Adipocyte (in vitro differentiated cells): ENCODE data around the gene SH3RF3.

Experiments
- DNase-seq: peaks from one replicate; pipeline ENCODE4 v3.0.0-alpha.2; 2015; ENCODE audit warnings: low read depth
- H3K27me3 ChIP-seq: replicated peaks from 2 replicates; pipeline ENCODE4 v1.7.0; 2013; ENCODE audit warnings: mild to moderate bottlenecking, low read length, moderate library complexity; ENCODE audit not compliant: control insufficient read depth, insufficient read depth
- H3K36me3 ChIP-seq: 2 replicates; pipeline ENCODE4 v1.7.0; 2013; ENCODE audit warnings: low read length, mild to moderate bottlenecking, moderate library complexity; ENCODE audit not compliant: control insufficient read depth, insufficient read depth, severe bottlenecking
- H3K4me1 ChIP-seq: 2 replicates; pipeline ENCODE4 v1.7.0; 2013; ENCODE audit warnings: mild to moderate bottlenecking, low read length, moderate library complexity; ENCODE audit not compliant: control insufficient read depth, insufficient read depth
- H3K4me3 ChIP-seq: 2 replicates; pipeline ENCODE4 v1.7.0; 2013; ENCODE audit warnings: mild to moderate bottlenecking, low read length, moderate library complexity
- H3K9ac ChIP-seq: 2 replicates; pipeline ENCODE4 v1.7.0; 2013; ENCODE audit warnings: mild to moderate bottlenecking, low read length, moderate library complexity
- H3K9me3 ChIP-seq: 2 replicates; pipeline ENCODE4 v1.7.0; 2013; ENCODE audit warnings: mild to moderate bottlenecking, low read length, moderate library complexity; ENCODE audit not compliant: control insufficient read depth

SH3RF3 gene

DNA sequence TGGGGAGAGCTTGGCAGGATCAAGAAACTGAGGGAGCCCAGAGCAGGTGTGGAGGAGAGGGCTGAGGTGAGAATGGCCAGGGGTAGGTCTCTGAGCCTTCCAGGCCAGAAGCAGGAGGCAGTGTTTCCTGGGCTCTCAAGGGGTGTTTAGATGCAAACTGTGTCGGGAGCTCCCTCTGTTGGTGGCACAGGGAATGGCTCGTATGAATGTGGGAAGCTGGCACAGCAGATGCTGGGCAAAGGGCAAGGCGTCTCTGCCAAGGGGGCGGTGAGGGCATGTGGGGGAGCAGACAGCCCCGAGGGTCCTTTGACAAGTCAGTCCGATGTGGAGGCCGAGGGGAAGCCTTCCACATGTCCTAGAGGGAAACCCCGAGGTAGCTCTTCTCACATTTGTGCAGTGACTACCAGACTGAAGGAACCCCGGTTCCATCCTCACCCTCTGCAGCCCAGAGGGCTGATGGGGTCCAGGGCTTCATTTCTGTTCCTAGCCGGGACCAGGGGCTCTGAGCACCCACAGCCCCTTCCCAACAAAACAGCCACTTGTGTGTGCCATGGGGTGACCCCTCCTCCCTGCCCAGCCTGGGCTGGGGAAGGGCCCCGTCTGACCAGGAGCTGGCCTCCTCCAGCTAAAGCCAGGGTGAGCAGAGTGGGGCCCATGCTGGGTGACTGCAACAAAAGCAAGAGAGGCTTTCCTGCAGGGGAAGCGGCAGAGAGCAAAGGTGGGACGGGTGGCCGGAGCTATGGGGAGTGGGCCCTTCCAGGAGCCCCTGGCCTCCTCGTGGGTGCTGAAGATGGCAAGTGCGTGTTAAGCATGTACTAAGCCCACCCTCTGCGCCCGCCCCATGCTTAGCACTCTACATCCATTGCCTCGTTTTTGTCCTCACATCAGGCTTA is 381.4 kb downstream of the SH3RF3 start:
- Histone ChIP-seq H3K4me1 (peaks cover 14% of the 10 kb centered on the region), H3K27me3 (peaks cover 8% of the 10 kb centered on the region), H3K4me3 (no peak overlapping the region), H3K36me3 (no peaks in the 10 kb centered on the region), H3K9ac (no peak overlapping the region), H3K9me3 (peaks cover 5% of the 10 kb centered on the region)
- DNase-seq = peak; percentile 87

DNA sequence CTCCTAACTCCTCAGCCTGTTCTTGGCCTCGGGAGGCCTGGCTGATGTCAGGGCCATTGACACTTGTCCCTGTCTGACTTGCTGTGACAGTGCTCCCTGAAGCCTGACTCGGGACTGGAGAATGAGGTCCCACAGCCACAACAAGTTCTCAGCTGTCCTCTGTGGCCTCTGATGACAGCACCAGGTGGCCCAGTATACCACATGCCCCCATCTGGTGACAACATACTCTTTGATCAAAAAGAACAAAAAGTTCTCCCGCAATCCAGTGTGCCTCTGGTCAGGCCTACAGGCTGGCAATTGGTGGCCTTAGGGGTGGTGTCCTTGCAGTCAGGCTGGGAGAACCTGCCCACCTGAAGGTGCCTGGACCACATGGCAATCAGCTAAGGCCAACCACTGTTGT is 382.2 kb downstream of the SH3RF3 start:
- Histone ChIP-seq H3K9me3 (peaks cover 5% of the 10 kb centered on the region), H3K4me3 (no peak overlapping the region), H3K36me3 (no peaks in the 10 kb centered on the region), H3K27me3 (peaks cover 8% of the 10 kb centered on the region), H3K4me1 (peaks cover 14% of the 10 kb centered on the region), H3K9ac (no peak overlapping the region)
- DNase-seq = no peak

DNA sequence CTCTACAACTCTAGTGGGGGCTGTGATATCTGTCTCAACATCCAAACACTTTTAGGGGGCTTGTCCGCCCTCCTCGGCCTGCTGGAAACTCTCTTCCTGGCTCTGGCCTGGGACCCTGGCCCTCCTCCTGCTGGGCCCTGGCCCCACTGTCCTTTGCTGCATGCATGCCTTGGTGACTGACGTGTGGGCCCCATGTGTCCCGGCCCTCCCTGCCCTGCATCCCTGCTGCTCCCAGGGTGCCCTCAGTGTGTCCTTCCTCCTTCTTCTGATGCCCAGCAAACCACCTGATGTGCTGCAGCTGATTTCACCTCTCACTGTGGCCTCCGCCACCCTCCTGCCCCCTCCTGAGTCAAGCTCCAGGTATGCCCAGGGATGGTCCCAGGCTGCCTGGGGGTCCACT is 383.1 kb downstream of the SH3RF3 start:
- peaks cover 5% of the 10 kb centered on the region for H3K9me3 ChIP-seq
- no peaks in the 10 kb centered on the region for H3K36me3 ChIP-seq
- peaks cover 7% of the 10 kb centered on the region for H3K27me3 ChIP-seq
- DNase-seq = no peak
- no peak overlapping the region for H3K9ac ChIP-seq
- H3K4me3 ChIP-seq = no peak overlapping the region
- peaks cover 14% of the 10 kb centered on the region for H3K4me1 ChIP-seq

DNA sequence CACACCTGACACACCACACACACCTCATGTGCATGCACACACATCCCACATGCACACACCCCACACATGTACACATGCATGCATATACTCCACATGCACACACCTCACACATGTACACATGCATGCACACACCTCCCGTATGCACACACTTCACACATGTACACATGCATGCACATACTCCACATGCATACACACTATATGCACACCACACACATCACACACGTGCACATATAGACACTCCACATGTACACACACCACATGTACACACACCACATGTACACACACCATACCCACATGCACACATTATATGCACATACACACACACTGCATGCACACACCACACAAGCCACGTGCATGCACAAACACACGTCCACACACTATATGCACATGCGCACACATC is 384.2 kb downstream of the SH3RF3 start:
- Histone ChIP-seq H3K27me3 (no peaks in the 10 kb centered on the region), H3K9me3 (peaks cover 5% of the 10 kb centered on the region), H3K4me1 (peaks cover 14% of the 10 kb centered on the region), H3K36me3 (no peaks in the 10 kb centered on the region), H3K9ac (no peak overlapping the region), H3K4me3 (no peak overlapping the region)
- DNase-seq = no peak

DNA sequence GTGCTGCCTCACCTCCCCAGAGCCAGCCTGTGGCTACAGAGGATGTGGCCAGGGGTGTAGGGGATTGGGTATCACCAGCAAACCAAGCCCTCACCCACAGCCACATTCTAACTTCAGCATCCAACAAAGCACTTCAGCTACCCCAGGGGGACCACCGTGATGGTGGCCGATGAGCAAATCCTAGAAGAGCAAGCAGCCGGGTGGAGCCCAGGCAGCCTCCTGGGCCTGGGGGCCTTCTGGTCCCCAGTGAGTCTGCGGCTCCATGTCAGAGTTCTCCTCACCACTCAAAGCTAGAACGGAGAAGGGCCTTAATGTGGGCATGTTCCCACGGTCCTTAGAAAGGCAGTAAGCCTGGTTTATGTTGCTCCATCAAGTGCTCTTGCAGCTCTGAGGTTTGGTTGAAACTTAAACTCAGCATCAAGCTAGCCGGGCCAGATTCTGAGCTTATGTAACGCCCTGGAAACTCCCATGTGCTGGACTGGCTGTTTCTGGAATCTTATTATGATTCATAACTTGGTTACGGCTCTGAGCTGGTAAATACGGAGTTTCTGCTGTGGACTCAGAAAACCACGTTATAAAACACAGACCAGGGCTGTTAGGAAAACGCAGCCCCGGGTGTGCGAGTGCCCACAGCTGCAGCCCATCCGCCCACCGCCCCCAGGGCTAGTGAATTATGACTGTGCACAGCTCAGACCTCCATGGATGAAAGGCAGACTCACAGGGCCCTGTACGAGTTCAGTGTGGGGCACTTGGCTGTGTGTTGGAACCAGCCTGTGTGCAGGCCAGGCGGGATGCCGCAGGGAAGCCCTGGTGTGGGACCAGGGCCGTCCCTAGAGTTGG is 385.0 kb downstream of the SH3RF3 start:
- Histone ChIP-seq H3K9ac (peak overlapping the region; percentile 61), H3K4me3 (peak overlapping the region; percentile 39), H3K9me3 (peaks cover 4% of the 10 kb centered on the region), H3K4me1 (peaks cover 14% of the 10 kb centered on the region), H3K36me3 (no peaks in the 10 kb centered on the region), H3K27me3 (no peaks in the 10 kb centered on the region)
- DNase-seq = peak; percentile 91

DNA sequence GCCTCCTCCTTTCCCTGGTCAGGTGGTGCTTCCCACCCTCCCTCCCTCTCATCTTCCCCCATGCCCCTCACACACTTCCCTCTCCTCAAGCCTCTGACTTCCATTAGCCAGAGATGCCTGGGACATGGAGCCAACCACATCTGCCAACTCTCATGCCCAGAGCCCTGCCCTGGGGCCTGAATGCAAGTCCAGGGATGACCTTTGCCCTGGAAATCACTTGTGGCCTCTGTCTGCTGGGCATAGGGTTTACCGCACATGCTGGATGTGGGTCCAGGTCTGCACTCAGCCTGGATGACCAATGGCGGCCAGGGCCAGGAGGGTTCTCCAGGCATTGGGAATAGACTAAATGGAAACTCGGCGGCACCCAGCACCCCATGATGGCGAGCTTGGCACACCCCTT is 385.9 kb downstream of the SH3RF3 start:
- Histone ChIP-seq H3K36me3 (no peaks in the 10 kb centered on the region), H3K27me3 (no peaks in the 10 kb centered on the region), H3K4me3 (no peak overlapping the region), H3K9me3 (no peaks in the 10 kb centered on the region), H3K4me1 (peaks cover 14% of the 10 kb centered on the region), H3K9ac (no peak overlapping the region)
- no peak for DNase-seq

DNA sequence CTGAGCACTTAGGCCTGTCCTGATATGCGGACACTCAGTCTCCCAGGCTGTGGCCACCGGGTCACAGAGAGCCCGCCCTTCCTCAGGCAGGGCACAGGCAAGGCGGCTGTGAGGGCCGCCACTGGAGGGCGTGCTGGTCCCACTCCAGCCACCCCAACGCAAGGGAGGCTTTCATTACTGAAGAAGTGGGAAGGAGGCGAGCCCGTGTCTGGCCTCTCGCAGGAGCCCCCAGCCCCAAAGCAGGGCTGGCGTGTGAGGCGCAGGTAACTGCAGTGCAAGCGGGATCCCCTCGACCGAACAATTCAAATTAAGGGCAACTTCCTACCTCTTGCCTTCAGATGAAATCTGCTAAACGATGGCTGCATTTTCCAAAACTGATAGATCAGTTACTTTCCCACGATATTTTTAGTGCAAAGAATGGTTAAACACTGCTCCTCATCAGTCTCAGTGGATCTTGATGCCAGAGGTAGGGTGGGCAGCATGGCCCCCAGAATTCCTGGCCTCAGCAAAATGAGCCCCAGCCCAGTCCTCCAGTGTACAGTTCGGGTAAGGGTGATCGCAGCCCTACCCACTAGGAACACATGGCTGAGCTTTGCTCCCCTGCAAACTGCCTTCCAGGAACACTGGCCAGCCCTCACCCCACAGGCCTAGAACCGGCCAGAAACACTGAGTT is 387.6 kb downstream of the SH3RF3 start:
- Histone ChIP-seq H3K4me1 (peaks cover 14% of the 10 kb centered on the region), H3K4me3 (no peak overlapping the region), H3K36me3 (no peaks in the 10 kb centered on the region), H3K9me3 (no peaks in the 10 kb centered on the region), H3K9ac (no peak overlapping the region), H3K27me3 (peaks cover 3% of the 10 kb centered on the region)
- DNase-seq = no peak

DNA sequence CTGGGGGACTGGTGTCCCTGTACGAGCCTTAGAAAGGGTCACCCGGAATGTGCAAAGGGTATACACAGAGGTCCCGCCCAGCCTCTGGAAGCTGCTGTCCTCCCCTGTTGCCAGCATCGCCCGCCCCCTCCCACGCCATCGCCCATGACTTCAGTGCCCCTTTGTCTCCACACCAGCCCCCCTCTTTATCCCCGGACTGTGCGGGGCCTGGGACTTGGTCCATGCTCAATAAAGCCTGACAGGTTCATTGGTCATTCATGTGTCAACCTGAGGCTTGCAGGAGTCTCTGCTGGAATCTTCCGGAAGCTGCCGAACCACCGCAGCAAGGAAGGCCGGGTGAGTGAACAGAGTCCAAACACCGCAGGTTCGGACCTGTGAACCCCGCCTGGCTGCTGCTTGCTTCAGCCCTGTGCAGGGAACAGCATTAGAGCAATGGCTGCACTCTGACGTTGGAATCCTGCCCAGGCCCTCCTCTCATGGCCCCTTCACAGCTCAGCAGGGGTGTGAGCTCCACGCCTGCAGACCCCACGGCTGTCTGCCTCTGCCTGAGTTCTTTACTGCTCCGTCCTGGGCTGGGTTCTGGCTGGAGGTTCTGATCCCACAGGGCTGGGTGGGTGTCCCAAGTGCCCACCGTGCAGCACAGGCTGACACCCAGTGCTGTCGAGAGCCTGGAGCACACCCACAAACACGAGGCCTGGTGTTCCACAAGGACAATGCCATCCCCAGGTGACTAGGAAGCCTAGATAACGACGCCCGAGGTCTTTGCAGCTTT is 388.3 kb downstream of the SH3RF3 start:
- H3K4me1 ChIP-seq = peaks cover 14% of the 10 kb centered on the region
- DNase-seq = no peak
- H3K4me3 ChIP-seq = no peak overlapping the region
- H3K9me3 ChIP-seq = no peaks in the 10 kb centered on the region
- no peak overlapping the region for H3K9ac ChIP-seq
- peaks cover 6% of the 10 kb centered on the region for H3K27me3 ChIP-seq
- H3K36me3 ChIP-seq = no peaks in the 10 kb centered on the region

DNA sequence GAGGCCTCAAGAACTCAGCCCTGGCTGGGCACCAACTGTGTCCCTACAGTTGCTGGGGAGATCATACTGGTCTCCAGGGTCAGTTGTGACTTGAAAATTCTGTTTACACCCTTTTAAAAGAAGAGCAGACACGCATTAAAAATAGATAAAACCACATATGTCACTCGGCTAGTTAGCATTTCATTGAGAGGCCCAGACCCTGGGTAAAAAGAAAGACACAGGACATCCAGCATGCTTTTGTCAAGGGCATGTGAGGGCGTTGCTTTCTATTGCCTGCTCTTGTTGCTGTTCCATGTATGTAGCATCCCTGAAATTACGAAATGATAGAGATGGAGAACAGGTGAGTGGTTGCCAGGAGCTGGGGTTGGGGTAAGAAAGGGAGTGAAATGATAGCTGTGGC is 390.5 kb downstream of the SH3RF3 start:
- DNase-seq = no peak
- Histone ChIP-seq H3K4me3 (no peak overlapping the region), H3K9me3 (no peaks in the 10 kb centered on the region), H3K36me3 (no peaks in the 10 kb centered on the region), H3K9ac (no peak overlapping the region), H3K27me3 (peaks cover 6% of the 10 kb centered on the region), H3K4me1 (peaks cover 5% of the 10 kb centered on the region)

DNA sequence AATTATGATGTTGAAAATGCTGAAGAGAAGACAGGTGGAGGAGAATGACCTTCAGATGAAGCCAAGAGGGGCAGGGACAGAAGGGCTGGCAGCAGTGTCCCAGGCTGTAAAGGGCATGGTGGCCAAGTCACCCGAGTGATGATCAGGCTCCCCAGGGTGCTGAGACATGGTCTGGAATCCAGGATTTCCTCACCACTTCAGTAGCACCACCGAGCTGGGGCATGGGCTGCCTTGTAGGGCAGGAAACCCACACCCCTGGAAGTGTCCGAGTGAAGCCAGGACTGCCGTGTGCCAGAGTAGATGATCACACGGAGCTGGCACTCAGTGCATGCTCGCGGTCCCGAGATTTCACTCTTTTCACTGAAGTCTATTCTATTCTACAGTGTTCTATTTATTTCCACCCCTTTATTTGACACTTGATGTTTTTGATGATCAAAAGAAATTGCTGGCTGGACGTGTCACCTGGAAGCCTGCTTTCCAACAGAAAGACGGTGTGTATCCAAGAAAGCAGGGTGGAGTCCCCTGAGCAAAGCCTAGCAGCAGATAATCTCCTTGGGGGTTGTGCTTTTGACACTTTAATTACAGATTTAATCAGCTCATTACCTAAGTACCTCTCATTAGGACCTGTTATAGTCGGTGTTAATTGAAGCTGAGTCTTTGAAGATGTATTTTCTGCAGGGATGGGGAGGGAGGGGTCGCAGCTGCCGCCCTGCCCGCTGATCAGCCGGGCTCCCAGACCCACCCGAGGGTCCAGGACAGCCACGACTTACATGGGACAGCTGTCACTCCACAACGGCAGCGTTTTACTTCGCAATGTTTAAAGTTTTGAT is 392.4 kb downstream of the SH3RF3 start:
- Histone ChIP-seq H3K9ac (no peak overlapping the region), H3K36me3 (no peaks in the 10 kb centered on the region), H3K4me3 (no peak overlapping the region), H3K27me3 (peaks cover 12% of the 10 kb centered on the region), H3K9me3 (no peaks in the 10 kb centered on the region), H3K4me1 (no peaks in the 10 kb centered on the region)
- no peak for DNase-seq
